Neural progenitor cell (in vitro differentiated cells): Measurements from ENCODE around the gene NUP62.

Source experiments
- CTCF ChIP-seq: fragments of 200-600 bp; sonication (generic); IDR thresholded peaks from 2 replicates; pipeline ENCODE4 v1.5.1; 2017; ENCODE audit warnings: antibody characterized with exemption, mild to moderate bottlenecking
- EZH2 ChIP-seq: fragments of 200-600 bp; sonication (generic); IDR thresholded peaks from 2 replicates; pipeline ENCODE4 v1.6.1; 2017; ENCODE audit warnings: antibody characterized with exemption, mild to moderate bottlenecking, moderate library complexity
- EZH2phosphoT487 ChIP-seq: fragments of 200-600 bp; sonication (generic); IDR thresholded peaks from 2 replicates; pipeline ENCODE4 v1.6.1; 2017; ENCODE audit warnings: antibody characterized with exemption

GRCh38 chr19:49950590-49950948 is 21.3 kb upstream of the NUP62 start:
- TF ChIP-seq CTCF (no peak), EZH2 (no peak), EZH2phosphoT487 (no peak)
